HG02973 (cell line): ENCODE results near the gene THSD4.
"Not testable (repeated sequence)": the region's sequence is repeated elsewhere in the genome, so short reads cannot be mapped to it uniquely, and the experiment has no call there.

Experiments used
- ATAC-seq: cut with Tn5 transposase; IDR thresholded peaks from one replicate; pipeline ENCODE4 v1.9.1; 2021; ENCODE audit warnings: moderate library complexity; ENCODE audit not compliant: unreplicated experiment

The THSD4 gene

DNA sequence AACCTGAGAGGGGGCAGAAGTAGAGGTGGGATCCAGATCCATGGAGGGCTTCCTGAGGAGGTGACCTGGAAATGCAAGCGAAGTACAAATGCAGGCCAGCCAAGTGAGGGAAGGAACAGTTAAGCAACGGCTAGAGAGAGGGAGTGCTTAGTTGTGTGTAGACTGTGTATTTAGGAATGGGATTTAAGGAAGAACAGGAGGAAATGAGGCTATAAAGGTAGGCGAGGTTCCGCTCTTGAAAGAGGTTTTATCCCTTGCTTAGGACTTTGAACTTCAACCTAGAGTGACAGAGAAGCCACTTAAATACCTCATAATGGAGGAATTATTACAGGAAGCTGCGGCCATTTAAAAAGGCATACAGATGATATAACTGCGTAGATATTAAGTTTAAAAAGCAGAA, 295.1 kb downstream of the THSD4 start:
- ATAC-seq: no peak

DNA sequence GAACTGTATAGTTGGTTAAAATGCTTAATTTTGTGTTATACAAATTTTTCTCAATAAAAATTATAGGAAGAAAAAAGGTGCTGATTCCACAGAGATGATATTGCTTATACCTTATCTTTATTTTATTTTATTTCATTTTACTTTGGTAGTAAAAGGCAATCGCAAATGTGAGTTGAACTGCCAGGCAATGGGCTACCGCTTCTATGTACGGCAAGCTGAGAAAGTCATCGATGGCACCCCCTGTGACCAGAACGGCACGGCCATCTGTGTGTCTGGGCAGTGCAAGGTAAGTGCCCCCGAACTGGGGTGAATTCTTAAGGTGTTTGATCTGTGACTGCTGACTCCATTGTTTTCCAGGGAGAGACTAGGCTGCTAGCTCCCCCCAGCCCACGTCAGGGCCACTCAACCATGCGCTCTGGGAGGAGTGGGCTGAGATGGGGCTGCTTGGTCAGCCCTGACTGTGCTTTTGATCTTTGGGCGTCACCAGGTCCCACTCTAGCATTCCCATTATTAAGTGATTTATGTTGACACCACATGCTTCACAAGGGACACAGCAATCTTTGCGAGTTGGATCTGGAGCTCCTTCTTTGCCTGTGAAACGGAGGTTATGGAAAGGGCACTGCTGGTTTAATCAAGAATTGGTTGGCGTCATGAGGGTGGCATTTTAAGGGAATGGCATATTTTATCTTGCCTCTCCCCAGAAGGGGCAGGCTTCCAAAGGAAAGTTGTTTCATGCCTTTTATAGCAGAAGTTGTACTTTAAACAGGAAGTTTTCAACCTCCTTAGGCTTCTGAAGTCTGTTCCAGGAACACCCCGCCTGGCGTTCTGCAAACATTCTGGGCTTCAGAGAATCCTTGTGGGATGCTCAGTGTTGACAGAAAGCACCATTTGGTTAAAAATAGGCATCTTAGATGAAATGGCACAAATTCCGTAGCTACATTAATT, 296.5 kb downstream of the THSD4 start:
- no peak for ATAC-seq

DNA sequence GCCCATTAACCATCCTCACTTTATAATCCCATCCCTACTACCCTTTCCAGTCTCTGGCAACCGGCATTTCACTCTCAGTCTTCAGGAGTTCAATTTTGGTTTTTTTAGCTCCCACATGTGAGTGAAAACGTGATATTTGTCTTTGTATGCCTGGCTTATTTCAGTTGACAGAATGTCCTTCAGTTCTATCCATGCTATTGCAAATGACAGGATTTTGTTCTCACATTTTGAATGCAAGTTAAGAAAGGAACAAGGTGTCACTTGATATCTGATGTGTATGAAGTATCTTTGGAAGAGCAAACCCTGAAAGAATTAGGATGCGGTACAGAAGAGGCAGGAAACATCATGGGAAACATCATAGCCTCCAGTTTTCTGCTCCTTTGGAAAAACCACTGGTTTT, 298.1 kb downstream of the THSD4 start:
- ATAC-seq: no peak

DNA sequence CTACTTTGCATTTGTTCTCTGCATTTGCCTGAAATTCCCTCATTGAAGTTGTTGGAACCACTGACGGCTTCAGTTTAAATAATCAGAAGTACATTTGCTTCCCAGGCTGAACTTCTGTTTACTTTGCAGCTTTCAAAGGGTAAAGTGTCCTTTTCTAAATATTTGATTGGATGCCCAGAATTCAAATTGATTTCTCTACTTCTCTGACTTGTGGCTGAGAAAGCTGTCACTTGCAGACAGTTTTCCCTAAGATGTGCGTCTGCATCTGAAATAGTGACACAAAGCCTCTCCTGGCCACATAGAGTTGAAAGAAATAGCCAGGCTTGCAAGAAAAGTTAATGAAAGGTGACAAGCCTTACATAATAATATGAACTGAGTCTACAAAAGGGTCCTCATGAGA, 299.6 kb downstream of the THSD4 start:
- no peak for ATAC-seq

DNA sequence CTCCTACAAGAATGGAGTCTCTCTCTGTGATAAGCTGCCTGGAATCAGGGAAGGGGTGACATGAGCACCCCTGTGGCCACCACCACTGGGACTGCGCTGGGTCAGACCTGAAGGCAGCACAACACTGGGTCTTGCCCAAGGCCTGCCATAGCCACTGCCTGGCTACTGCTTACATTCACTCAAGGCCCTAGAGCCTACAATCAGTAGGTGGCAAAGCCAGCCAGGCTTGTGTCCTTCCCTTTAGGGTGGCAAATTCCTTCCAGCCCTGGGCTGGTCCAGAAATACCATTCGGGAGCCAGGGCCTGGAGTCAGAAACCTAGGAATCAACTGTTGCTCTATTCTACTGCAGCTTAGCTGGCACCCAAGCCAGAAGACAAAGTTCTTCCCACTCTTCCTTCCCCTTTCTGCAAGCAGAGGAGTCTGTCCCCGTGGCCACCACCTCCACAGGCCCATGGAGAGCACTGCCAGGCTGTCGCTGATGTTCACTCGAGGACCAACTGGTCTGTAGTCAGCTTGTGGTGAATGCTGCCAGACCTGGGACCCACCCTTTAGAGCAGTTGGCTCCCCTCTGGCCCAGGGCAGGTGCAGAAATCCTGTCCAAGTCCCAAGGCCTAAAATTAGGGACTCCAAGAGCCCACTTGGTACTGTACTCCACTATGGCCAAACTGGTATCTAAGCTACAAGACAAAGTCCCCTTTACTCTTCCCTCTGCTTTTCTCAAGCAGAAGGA, 307.4 kb downstream of the THSD4 start:
- no peak for ATAC-seq

DNA sequence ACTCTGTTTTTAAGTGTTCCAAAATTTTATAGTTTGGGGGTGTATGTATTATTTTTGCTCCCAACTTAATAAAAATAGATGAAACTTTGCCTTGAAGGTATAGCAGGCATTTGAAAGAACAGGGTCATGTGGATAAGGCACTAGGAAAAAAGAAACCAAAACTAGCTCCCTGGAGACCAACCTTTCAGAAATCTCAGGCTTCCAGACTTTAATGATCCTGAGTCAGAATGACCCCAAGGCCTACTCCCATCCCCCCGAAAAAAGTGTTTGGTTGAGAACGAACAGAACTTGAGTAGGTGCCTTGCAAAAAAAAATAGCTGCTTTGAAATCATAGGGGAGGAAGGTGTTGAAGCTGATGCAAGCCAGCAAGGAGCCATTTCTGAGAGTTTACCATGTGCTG, 309.5 kb downstream of the THSD4 start:
- ATAC-seq: no peak

DNA sequence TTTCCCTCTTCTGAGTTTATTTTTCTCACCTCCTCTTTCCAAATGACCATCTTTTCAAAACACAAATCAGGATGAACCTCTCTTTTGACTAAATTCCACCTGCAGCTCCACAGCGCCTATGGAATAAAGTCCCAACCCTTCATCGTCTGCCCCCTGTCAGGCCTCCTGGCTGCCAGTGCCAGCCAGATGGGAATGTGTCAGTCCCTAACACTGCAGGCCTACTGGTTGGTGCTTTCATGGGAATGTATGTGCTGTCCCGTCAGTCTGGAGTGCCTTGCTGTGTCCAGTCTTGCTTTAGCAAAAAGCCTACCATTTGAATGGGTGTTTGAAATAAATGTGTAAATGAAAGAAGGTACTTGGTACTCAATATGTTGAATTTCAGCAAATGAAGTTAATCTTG, 310.1 kb downstream of the THSD4 start:
- ATAC-seq: no peak

DNA sequence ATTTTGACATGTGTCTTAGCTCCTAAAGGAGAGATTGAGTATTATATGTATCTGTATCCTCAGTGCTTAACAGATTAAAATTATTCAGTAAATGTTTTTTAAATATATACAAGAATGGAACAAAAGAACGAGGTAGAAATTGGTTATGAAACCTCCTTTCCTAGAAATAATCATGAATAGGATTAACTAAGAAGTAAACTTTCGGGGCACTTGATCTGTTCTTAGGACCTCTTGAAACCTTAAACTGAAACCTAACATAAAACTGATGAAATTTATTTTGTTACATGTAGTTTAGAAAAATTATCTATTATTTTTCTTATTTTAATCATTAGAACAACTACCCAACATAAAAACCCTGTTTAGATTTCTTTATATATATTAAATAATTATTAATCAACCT, 311.5 kb downstream of the THSD4 start:
- no peak for ATAC-seq

DNA sequence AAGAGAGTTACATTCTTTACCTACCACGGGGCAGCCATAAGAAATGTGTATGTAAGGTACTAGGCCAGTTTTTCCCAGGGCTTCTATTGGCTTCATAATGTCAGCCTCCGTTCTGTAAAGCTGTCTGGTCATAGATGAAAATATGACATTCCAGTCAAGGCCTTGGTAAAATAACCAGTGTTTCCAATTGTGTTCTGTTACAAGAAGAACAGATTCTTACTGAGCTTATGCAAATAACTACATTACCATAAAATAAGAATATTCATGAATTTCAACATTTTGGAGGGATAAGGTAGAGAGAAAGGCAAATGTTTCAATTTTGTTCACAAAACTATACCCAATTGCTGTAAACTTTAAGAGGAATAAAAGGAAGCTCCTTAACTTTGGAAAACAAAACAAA, 315.5 kb downstream of the THSD4 start:
- no peak for ATAC-seq

DNA sequence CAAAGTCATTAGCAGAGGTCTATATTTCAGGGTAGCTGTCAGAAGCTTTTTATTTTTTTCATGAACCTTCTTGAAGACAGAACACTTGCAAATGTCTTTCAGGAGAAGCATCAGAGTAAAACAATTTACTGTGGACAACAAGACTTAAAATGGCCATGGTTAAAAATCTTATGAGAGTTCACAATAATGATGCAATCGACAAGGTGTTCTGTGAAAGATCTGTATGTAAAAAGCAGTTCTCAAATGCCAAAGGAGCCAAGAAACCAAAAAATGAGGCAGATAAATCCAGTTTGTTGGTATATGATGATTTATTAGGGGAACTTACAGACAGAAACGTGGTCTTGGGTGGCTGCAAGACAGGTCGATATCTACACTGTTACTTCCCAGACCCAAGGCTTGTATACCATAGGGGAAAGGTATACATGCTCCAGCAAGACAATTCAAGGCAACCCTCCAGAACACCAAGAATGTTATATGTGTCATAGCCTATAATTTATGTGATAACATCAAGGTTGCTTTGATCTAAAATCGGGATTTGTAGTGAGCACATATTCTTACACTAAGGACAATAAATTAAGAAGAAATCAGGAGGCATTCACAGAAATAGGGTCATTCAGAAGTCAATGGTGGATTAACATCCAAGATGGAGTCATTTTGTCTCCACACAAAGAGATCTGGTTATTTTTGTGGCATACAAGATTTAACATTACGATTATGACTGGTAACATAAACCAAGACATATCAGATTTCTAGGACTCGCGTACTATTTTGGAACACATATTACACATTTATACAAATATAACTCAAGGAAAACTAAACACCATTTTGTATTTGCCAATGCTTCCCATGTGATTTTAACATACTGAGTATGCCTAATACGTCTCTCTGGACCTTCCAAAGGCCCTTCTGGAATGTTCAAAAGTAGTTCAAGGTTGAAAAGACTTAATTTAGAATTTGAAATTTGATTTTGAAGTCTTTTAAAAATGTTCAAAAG, 316.4 kb downstream of the THSD4 start:
- no peak for ATAC-seq

DNA sequence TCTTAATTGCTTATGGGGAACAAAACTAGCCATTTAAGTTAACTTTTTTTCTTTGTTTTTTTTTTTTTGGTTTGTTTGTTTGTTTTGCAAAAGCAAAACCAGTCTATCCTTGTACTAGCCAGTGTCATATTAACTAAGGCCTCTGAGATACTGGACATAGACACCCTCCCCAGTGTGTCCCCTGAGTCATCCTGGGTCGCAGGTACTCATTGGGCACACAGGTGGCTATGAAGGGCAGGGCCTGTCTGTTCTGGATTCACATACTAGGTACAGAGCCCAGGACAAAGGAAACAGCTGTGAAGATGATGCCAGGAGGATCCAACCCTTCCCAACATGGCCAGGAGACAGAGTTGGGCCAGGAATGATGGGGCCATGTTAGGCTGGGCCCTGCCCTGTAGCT, 318.1 kb downstream of the THSD4 start:
- no peak for ATAC-seq

DNA sequence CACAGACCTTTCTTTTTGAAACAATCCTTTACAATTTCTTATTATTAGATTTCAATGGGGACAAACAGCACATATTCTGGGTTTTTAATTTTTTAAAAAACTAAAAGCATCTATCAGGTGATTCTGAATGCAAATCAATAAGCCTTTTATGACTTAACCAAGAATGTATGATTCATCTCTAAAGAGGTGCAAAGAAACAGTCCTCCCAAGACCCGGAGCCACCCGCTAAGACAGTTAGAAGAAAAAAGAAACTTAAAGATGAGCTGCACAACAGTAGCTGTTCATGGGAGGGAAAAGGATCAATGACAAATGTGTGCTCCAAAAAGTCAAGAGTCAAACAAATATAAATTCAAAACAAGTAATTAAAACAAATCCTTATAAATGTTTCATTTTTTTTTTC, 319.5 kb downstream of the THSD4 start:
- ATAC-seq: no peak

DNA sequence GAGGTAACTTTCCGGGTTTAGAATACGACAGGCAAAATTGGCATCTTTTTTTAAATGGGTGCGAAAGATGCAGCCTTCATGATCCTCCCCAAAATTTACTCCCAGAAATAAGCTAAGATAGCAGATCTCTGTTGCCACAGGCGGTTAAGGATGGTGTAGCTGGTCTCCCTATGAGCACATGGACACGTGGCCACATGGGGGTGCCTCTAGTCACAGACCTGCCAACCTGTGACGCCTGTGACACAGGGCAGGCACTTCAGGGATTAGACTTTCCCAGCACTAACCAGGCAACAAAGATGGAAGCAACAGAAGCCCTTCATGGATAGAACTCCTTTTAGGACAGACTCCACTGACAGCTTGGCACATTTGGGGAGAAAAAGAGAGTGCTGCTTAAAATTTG, 320.3 kb downstream of the THSD4 start:
- no peak for ATAC-seq

DNA sequence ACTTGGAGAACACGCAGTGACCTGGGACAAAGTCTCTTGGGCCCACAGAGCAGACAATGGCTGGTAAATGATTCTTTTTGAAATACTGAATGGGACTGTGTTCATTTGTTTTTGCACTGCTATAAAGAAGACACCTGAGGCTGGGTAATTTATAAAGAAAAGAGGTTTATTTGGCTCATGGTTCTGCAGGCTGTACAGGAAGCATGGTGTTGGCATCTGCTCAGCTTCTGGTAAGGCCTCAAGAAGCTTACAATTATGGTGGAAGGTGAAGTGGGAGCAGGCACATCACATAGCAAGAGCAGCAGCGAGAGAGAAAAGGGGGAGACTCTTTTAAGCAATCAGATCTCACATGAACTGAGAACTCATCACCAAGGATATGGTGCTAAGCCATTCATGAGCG, 321.6 kb downstream of the THSD4 start:
- no peak for ATAC-seq

DNA sequence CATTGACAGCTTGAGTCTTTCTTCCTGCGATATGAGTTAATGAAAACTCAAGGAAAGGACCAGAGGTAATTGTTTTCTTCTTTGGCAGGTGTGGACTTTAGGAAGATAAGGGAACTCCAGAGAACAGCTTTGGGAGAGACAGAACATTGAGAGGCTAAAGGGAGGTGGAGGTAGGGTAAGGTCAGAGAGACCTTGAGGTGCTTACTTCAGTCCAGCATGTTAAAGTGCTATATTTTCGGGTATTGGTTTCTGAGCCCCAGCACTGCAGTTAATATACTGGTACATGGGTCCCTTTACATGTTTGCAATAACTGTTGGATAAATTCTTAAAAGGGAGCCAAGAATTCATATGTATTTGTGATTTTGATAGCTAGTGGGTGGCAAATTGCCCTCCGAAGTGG, 322.1 kb downstream of the THSD4 start:
- no peak for ATAC-seq

DNA sequence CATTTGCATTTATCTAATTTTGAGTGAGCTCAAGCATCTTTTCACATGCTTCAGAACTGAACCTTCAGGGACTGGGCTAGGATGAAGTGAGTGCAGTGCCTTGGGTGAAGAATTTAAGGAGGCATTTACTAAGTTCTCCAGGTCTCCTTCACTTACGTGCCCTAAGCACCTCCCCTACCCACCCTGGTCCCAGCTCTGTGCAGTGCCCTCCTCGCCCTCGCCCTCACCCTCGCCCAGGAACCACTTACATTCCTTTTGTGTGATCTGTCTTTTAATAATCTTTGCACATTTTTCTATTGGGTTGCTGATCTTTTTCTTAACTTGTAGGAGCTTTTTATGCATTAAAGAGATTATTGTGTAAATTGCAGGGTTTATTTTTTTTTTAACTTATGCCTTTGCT, 322.6 kb downstream of the THSD4 start:
- ATAC-seq: no peak

DNA sequence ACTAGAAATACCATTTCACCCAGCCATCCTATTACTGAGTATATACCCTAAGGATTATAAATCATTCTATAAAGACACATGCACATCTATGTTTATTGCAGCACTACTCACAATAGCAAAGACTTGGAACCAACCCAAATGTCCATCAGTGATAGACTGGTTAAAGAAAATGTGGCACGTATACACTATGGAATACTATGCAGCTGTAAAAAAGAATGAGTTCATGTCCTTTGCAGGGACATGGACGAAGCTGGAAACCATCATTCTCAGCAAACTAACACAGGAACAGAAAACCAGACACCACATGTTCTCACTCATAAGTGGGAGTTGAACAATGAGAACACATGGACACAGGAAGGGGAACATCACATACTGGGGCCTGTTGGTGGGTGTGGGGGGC, 324.2 kb downstream of the THSD4 start:
- ATAC-seq: not testable (repeated sequence)

DNA sequence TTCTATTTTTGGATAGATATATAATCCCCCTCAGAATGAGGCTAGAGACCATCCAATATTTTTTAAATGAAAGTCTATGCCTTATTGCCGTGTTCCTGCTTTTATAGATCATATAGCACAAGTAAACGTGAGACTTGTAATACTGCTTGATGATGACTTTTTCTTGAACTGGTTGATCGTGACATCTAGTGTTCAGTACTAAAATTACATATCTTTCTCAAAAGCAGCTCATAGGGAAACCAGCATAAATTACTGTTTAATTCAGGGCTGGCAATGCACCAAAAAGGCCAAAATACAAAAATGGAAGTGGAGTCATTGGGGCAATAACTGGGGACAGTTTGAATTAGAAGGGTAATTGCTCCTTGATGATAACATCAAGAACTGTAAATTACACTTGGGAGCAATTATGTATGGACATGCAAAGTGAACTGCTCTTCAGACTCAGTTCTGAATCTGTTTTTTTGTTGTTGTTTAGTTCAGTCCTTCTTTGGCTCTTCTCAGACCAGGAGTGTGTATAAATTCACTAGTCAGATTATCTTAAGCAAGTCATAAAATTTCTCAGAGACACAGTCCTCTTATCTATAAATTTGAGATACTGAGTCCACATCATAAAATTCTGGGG, 325.3 kb downstream of the THSD4 start:
- ATAC-seq: no peak

DNA sequence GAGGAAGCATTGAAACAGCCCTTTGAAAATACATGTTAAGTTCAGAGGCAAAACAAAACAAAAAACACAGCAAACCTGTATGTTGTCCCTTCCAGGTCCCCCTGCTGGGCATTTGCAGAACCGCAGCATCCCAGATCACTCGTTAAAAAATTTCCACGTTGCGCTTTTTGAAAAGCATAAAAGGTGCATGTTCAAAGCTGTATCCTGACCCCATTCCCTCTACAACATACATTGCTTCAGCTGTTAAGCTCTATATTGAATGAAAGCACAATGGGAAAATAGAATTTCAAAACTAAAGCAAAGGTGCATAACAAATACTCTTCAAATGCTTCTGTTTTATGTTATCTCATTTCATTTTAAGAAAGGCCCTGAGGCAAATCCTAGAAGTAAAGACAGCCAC, 328.3 kb downstream of the THSD4 start:
- ATAC-seq: no peak

DNA sequence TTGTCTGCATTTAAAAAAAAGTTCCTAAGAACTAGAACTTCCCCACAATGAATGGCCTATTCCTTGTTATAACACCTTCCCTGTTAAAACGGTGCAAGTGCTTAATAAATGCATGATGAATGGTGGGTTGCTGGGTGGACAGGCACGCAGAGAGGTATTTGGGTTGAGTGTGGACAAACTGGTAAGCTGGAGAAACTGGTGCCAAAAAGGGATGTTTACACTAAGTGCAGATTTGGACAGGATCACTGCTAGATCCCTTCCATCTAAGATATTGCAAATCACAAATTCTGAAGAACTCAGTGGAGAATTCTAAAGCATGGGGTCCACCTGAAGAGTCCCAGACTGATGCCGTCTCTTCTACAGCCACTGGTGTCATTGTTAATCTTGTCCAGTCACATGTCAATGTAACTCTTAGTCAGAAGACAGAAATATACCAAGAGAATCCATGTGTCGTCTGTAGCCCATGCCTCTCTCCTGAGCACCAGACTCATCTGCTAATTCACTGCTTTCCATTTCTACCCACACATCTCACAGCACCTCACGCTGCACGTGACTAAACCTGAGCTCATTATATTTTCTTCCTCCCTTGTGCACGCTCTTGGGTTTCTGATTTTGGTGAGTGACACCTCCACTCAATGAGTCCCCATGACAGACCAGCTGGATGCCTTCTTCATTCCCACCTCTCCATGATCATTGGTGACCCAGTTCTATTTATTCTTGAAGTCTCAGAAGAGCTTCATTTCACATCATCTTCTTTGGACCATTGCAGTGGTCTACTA, 328.9 kb downstream of the THSD4 start:
- ATAC-seq: no peak
